ENCODE data around the gene HKDC1.

Gene HKDC1

DNA sequence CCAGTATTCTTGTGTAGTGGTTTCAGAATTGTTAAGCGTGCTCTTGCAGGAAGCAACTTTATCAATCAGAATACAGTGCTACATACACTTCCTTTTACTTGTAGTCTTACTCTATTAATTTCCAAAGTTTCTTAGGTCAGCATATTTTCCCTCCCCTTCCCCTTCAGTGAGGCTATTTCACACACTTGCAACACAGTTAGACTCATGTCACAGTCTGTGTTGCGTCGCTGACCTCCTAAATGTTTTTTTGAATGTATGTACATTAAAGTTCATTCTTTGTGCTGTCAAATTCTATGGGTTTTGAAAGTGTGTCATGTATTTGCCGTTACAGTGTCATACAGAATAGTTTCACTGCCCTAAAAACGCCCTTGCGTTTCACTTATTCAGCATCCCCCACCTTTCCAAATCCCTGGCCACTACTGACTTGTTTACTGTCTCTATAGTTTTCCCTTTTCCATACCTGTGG lies 5.4 kb upstream of the HKDC1 start:
- no peak for DNase-seq (ENCODE audit: low read depth)
- no peak overlapping the region for H3K4me3 ChIP-seq (ENCODE audit: low read depth, low read length)

DNA sequence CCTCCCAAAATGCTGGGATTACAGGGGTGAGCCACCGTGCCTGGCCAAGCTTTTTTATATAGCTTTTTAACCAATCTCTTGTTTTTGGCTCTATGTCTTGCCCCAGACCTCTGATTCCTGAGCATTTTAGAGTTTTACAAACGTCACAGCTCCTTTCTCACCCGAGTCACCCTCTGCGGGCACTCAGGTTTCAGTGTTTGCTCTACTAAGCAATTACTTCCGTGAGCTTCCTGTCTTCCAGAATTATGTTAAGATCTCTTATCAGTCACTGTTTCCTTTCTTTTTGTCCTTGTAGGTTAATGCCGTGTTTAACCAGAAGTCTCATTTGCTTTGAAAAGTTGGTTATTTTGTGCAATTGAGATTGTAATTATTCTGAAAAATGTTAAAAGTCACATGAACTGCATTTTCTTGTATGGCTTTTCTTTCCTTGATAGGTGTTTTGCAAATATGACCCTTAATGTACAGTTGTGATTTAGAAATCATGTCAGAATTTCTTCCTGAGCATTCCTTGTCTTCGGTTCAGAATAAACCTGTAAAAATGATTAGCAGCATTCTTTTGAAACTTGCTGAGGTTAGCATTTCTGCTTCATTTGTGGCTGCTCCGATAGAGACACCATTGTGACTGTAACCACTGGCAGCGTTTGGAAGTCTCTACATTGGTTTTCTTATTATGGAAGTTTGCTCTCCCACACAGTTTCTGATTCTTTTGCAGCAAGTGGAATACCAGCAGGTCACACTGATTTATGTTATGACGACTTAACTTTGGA lies 4.5 kb upstream of the HKDC1 start:
- no peak for DNase-seq (ENCODE audit: low read depth)
- H3K4me3 ChIP-seq (ENCODE audit: low read depth, low read length) = no peak overlapping the region

- no peak overlapping the region for H3K4me3 ChIP-seq (ENCODE audit: low read depth, low read length)
- no peak for DNase-seq (ENCODE audit: low read depth)
Observed at GRCh38 chr10:69216577-69217118, 3.5 kb upstream of the HKDC1 start.

GRCh38 chr10:69217119-69217754 lies 2.9 kb upstream of the HKDC1 start:
- no peak for DNase-seq (ENCODE audit: low read depth)
- no peak overlapping the region for H3K4me3 ChIP-seq (ENCODE audit: low read depth, low read length)

GRCh38 chr10:69218831-69219230 lies 1.3 kb upstream of the HKDC1 start:
- H3K4me3 ChIP-seq (ENCODE audit: low read depth, low read length) = no peak overlapping the region
- no peak for DNase-seq (ENCODE audit: low read depth)

- no peak overlapping the region for H3K4me3 ChIP-seq (ENCODE audit: low read depth, low read length)
- DNase-seq (ENCODE audit: low read depth) = no peak
Observed at GRCh38 chr10:69220507-69220906, 375 bp downstream of the HKDC1 start.

GRCh38 chr10:69222157-69223027 lies 2.3 kb downstream of the HKDC1 start:
- H3K4me3 ChIP-seq (ENCODE audit: low read depth, low read length) = no peak overlapping the region

DNA sequence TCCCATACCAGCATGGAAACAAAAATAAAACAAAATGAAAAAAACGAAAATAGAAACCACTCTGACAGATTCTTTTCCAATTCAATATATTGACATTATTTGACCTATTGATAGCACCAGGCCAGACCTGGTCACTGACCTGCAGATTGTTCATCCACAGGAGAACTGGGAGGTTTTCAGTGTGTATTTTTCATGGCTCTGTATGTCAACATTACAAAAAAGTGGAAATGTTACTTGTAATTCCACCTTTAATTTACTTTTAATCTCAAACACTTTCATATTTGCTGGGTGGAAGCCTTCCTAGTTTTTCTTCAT lies 2.9 kb downstream of the HKDC1 start:
- H3K4me3 ChIP-seq (ENCODE audit: low read depth, low read length) = no peak overlapping the region
- no peak for DNase-seq (ENCODE audit: low read depth)

More at GRCh38 chr10:69222157-69223027, 2.3 kb downstream of the HKDC1 start:
- peak; percentile 38 for DNase-seq (ENCODE audit: low read depth)

- DNase-seq (ENCODE audit: low read depth) = no peak
Observed at GRCh38 chr10:69224862-69225657, 4.9 kb downstream of the HKDC1 start.

GRCh38 chr10:69225681-69226080 lies 5.5 kb downstream of the HKDC1 start:
- H3K4me3 ChIP-seq (ENCODE audit: low read depth, low read length) = no peak overlapping the region
- no peak for DNase-seq (ENCODE audit: low read depth)

More at GRCh38 chr10:69224862-69225657, 4.9 kb downstream of the HKDC1 start:
- H3K4me3 ChIP-seq (ENCODE audit: low read depth, low read length) = no peak overlapping the region

GRCh38 chr10:69226919-69227450 lies 6.9 kb downstream of the HKDC1 start:
- no peak overlapping the region for H3K4me3 ChIP-seq (ENCODE audit: low read depth, low read length)
- DNase-seq (ENCODE audit: low read depth) = no peak

DNA sequence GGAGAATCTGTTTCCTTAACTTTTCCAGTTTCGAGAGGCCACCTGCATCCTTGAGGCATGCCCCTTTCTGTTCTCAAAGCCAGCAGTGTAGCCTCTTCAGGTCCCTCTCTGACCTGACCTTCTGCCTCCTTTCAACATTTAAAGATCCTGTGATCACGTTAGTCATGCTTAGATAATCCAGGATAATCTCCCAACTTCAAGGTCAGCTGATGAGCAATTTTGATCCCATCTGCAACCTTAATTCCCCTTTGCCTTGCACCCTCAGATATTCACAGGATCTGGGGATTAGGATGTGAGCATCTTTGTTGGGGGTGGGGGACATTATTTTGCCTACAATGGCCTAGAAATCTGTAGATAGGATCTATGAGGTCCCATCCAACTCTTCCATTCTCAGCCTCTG lies 8.0 kb downstream of the HKDC1 start:
- no peak overlapping the region for H3K4me3 ChIP-seq (ENCODE audit: low read depth, low read length)
- DNase-seq (ENCODE audit: low read depth) = no peak

DNA sequence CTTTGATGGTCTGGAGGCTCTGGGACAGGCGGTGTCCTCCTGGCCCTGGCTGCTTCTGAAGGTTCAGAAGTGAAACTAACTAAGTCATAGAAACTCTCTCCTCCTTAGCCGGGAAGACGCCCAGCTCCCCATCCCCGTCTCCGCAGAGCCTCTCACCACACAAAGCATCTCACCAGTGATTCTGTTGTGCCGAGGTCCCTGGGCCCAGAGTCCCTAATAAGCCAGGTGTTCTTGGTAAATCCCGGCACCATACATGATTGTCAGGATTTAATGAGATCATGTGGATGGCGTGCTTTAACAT lies 9.4 kb downstream of the HKDC1 start:
- H3K4me3 ChIP-seq (ENCODE audit: low read depth, low read length) = no peak overlapping the region

GRCh38 chr10:69230128-69230527 lies 10.0 kb downstream of the HKDC1 start:
- no peak for DNase-seq (ENCODE audit: low read depth)
- no peak overlapping the region for H3K4me3 ChIP-seq (ENCODE audit: low read depth, low read length)

More for the DNA sequence above, 9.4 kb downstream of the HKDC1 start:
- DNase-seq (ENCODE audit: low read depth) = no peak

GRCh38 chr10:69232252-69232651 lies 12.1 kb downstream of the HKDC1 start:
- peak; percentile 39 for DNase-seq (ENCODE audit: low read depth)
- no peak overlapping the region for H3K4me3 ChIP-seq (ENCODE audit: low read depth, low read length)

GRCh38 chr10:69232736-69233480 lies 12.8 kb downstream of the HKDC1 start:
- peak; percentile 22 for DNase-seq (ENCODE audit: low read depth)
- no peak overlapping the region for H3K4me3 ChIP-seq (ENCODE audit: low read depth, low read length)

- DNase-seq (ENCODE audit: low read depth) = no peak
- no peak overlapping the region for H3K4me3 ChIP-seq (ENCODE audit: low read depth, low read length)
Observed at GRCh38 chr10:69234447-69234846, 14.3 kb downstream of the HKDC1 start.

DNA sequence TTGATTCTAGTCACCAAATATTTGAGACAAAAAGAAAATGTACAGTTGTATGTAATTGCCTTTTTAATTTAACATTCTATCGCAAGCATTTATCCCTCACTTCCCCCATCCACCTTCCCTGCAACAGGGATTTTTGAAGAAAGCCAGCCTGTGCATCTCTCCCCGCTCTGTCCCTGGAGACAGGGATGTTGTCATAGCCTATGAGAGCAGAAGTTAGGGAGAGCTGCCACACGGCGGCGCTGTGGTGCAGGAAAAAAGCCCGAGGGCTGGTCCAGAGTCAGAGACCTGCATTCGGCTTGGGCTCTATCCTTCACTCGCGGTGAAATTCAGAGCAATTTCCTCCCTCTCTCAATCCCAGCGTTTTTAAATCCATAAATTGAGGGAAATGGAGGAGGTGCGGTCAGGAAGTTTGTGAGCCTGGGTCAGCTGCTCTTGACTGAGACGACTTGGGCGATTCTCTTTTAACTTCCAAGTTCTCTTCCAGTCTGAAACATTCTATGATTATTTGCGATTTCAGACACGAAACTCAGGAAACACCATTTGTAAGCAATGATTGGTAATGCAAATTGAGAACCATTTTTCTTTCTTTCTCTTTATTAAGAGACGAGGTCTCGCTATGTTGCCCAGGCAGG lies 17.5 kb downstream of the HKDC1 start:
- H3K4me3 ChIP-seq (ENCODE audit: low read depth, low read length) = no peak overlapping the region
- peak; percentile 31 for DNase-seq (ENCODE audit: low read depth)

All from skeletal muscle cell (primary cell).